ENCODE results near the gene BRD9. TPM values are rescaled to one million over a fixed set of nuclear protein-coding genes. Genes with fewer than 3 reads are reported as not detected.

The BRD9 gene
- total RNA-seq, 1 donor from 2014 or later: 23.6 TPM

- Histone ChIP-seq H3K4me3 (no peak overlapping the region), H3K36me3 (peaks cover 80% of the 10 kb centered on the region), H3K4me1 (no peaks in the 10 kb centered on the region), H3K27me3 (ENCODE audit: low read depth) (no peaks in the 10 kb centered on the region), H3K27ac (replicated peaks) (no peak overlapping the region), H3K9me3 (replicated peaks) (no peaks in the 10 kb centered on the region)
- intact Hi-C loops (cut with micrococcal nuclease): no loop called here
- TF ChIP-seq, protein P1, sequence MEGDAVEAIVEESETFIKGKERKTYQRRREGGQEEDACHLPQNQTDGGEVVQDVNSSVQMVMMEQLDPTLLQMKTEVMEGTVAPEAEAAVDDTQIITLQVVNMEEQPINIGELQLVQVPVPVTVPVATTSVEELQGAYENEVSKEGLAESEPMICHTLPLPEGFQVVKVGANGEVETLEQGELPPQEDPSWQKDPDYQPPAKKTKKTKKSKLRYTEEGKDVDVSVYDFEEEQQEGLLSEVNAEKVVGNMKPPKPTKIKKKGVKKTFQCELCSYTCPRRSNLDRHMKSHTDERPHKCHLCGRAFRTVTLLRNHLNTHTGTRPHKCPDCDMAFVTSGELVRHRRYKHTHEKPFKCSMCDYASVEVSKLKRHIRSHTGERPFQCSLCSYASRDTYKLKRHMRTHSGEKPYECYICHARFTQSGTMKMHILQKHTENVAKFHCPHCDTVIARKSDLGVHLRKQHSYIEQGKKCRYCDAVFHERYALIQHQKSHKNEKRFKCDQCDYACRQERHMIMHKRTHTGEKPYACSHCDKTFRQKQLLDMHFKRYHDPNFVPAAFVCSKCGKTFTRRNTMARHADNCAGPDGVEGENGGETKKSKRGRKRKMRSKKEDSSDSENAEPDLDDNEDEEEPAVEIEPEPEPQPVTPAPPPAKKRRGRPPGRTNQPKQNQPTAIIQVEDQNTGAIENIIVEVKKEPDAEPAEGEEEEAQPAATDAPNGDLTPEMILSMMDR (IDR thresholded peaks at IDR 0.05; ENCODE audit: borderline replicate concordance): no peak
- no peak for DNase-seq
Observed at GRCh38 chr5:865168-865521, 27.5 kb downstream of the BRD9 start.

DNA sequence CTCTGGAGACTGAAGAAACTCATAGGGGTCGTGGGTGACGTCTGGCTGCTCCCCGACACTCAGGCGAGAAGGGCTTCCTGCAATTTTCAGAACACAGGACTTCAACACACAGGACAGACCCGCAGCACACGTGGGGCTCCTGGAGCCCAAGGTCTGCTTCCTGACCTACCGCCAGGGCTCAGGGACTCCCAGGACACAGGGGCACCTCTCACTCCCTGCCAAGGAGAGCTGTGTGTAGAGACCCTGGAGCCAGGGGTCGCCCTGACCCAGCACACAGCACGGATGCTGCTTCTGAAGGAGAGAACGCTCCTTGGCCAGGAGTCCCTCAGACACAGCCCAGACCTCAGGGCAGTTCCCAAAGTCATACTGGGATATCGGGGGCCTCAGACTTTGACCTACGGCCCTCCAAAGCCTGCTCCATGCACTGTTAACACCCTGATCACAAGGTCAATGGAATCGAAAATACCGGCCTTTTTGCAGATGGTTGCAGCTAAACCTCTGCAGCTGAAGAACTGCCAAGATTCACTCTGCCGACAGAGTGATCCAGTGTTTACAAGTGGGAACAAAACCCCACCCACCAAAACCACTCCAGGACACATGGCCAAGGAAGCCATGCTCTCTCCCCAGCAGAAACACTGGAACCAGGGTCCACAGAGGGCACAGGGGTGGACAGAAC lies 28.0 kb downstream of the BRD9 start:
- DNase-seq: no peak
- Histone ChIP-seq H3K27ac (replicated peaks) (no peak overlapping the region), H3K36me3 (peaks cover 75% of the 10 kb centered on the region), H3K4me1 (no peaks in the 10 kb centered on the region), H3K27me3 (ENCODE audit: low read depth) (no peaks in the 10 kb centered on the region), H3K9me3 (replicated peaks) (no peaks in the 10 kb centered on the region), H3K4me3 (no peak overlapping the region)
- TF ChIP-seq, protein P1 (IDR thresholded peaks at IDR 0.05; ENCODE audit: borderline replicate concordance): no peak
- intact Hi-C loops (cut with micrococcal nuclease): no loop called here

- no peak overlapping the region for H3K4me3 ChIP-seq
- H3K4me1 ChIP-seq: no peaks in the 10 kb centered on the region
- no peaks in the 10 kb centered on the region for H3K27me3 ChIP-seq (ENCODE audit: low read depth)
- peaks cover 62% of the 10 kb centered on the region for H3K36me3 ChIP-seq
- no peak for DNase-seq
- TF ChIP-seq, protein P1 (IDR thresholded peaks at IDR 0.05; ENCODE audit: borderline replicate concordance): no peak
- H3K27ac ChIP-seq (replicated peaks): no peak overlapping the region
- intact Hi-C loops (cut with micrococcal nuclease): no loop called here
- H3K9me3 ChIP-seq (replicated peaks): no peaks in the 10 kb centered on the region
Observed at GRCh38 chr5:863244-863805, 29.3 kb downstream of the BRD9 start.

- Histone ChIP-seq H3K27ac (replicated peaks) (no peak overlapping the region), H3K4me3 (no peak overlapping the region), H3K36me3 (peaks cover 55% of the 10 kb centered on the region), H3K27me3 (ENCODE audit: low read depth) (no peaks in the 10 kb centered on the region), H3K4me1 (no peaks in the 10 kb centered on the region), H3K9me3 (replicated peaks) (no peaks in the 10 kb centered on the region)
- intact Hi-C loops (cut with micrococcal nuclease): no loop called here
- DNase-seq: no peak
- TF ChIP-seq, protein P1 (IDR thresholded peaks at IDR 0.05; ENCODE audit: borderline replicate concordance): no peak
Observed at GRCh38 chr5:862367-863243, 30.0 kb downstream of the BRD9 start.

DNA sequence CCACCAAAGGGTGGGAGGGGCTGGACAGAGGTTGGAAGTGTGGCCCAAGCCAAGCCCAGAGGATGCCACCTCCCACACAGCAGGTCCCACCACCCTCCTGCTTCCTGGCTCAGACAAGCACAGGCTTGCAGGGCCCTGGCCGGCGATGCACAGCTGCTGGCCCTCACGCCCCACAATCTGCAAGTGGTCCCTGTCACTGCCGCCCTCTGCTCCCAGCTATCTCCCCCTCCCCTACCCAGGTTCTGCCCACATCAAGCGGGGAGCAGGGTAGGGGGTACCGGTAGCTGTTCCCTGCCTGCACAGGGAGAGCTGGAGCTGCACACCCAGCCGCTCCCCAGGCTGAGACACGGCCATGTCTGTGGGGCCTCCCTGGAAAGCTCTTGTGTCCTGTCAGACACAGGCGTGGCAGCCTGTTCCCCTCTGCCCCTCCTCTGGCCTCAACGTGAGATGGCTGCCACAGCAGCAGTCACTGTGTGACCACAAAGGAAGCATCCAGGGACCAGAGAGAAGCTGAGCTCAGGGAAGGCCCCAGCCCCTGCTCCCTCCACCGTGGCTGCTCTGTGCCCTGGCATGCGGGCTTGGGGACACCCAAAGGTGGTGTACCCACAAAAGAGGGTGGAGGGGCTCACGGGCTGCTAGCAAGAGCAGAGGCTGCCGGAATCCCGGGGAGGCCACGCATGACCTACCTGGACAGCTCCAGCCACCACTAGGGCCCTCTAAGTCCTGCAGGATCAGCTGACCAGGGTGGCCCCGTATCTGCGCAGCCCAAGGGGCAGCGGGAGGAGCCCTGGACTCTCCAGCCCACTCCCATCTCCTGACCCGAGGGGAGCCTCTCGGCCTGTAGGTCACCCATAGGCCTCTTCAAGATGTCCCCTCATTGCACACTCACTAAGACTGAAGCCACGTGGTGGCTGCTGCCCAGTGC lies 30.9 kb downstream of the BRD9 start:
- intact Hi-C loops (cut with micrococcal nuclease): no loop called here

More for the DNA sequence above, 30.9 kb downstream of the BRD9 start:
- Histone ChIP-seq H3K27me3 (ENCODE audit: low read depth) (no peaks in the 10 kb centered on the region), H3K27ac (replicated peaks) (no peak overlapping the region), H3K4me3 (no peak overlapping the region), H3K36me3 (peaks cover 46% of the 10 kb centered on the region), H3K9me3 (replicated peaks) (no peaks in the 10 kb centered on the region), H3K4me1 (no peaks in the 10 kb centered on the region)
- TF ChIP-seq, protein P1 (IDR thresholded peaks at IDR 0.05; ENCODE audit: borderline replicate concordance): no peak
- no peak for DNase-seq

Data from left ventricle myocardium inferior (tissue), 1 donor.